ENCODE results near the gene CAMK1D. TPM values are rescaled to one million over a fixed set of nuclear protein-coding genes. Genes with fewer than 3 reads are reported as not detected.

The CAMK1D gene
- total RNA-seq, 1 donor, result 11.2 TPM

GRCh38 chr10:12657489-12657888, 308.1 kb downstream of the CAMK1D start:
- no peaks in the 10 kb centered on the region for H3K79me2 ChIP-seq (ENCODE audit: insufficient read depth, low read length)
- TF ChIP-seq CTCF (IDR thresholded peaks at IDR 0.05; ENCODE audit: extremely low read depth, low read depth, low read length), result no peak
- no peak for DNase-seq (ENCODE audit: insufficient read length, low spot score, missing footprints)
- H4K20me1 ChIP-seq (ENCODE audit: insufficient read depth, low read length), result no peaks in the 10 kb centered on the region
- no peak overlapping the region for H3K4me2 ChIP-seq (ENCODE audit: insufficient read depth, low read length)
- peaks cover 2% of the 10 kb centered on the region for H3K9me3 ChIP-seq (ENCODE audit: low read depth, low read length)
- no peak overlapping the region for H3K4me3 ChIP-seq (ENCODE audit: insufficient read depth, low read length)
- H2AFZ ChIP-seq (ENCODE audit: low read length), result no peak overlapping the region
- no peak overlapping the region for H3K27ac ChIP-seq (ENCODE audit: low read depth, low read length)
- no peaks in the 10 kb centered on the region for H3K36me3 ChIP-seq (ENCODE audit: insufficient read depth, low read length)
- no peaks in the 10 kb centered on the region for H3K27me3 ChIP-seq (ENCODE audit: insufficient read depth, low read length)
- H3K4me1 ChIP-seq (ENCODE audit: insufficient read depth, low read length), result no peaks in the 10 kb centered on the region

- no peak overlapping the region for H3K27ac ChIP-seq (ENCODE audit: low read depth, low read length)
- no peak overlapping the region for H3K4me2 ChIP-seq (ENCODE audit: insufficient read depth, low read length)
- H3K36me3 ChIP-seq (ENCODE audit: insufficient read depth, low read length), result no peaks in the 10 kb centered on the region
- DNase-seq (ENCODE audit: insufficient read length, low spot score, missing footprints), result no peak
- H4K20me1 ChIP-seq (ENCODE audit: insufficient read depth, low read length), result no peaks in the 10 kb centered on the region
- no peak for TF ChIP-seq CTCF (IDR thresholded peaks at IDR 0.05; ENCODE audit: extremely low read depth, low read depth, low read length)
- no peaks in the 10 kb centered on the region for H3K4me1 ChIP-seq (ENCODE audit: insufficient read depth, low read length)
- no peaks in the 10 kb centered on the region for H3K27me3 ChIP-seq (ENCODE audit: insufficient read depth, low read length)
- peaks cover 2% of the 10 kb centered on the region for H3K9me3 ChIP-seq (ENCODE audit: low read depth, low read length)
- H3K79me2 ChIP-seq (ENCODE audit: insufficient read depth, low read length), result no peaks in the 10 kb centered on the region
- H3K4me3 ChIP-seq (ENCODE audit: insufficient read depth, low read length), result no peak overlapping the region
- no peak overlapping the region for H2AFZ ChIP-seq (ENCODE audit: low read length)
Measured at GRCh38 chr10:12658526-12658925, 309.2 kb downstream of the CAMK1D start.

- Histone ChIP-seq H3K9me3 (ENCODE audit: low read depth, low read length) (no peaks in the 10 kb centered on the region), H3K27ac (ENCODE audit: low read depth, low read length) (no peak overlapping the region), H3K4me1 (ENCODE audit: insufficient read depth, low read length) (no peaks in the 10 kb centered on the region), H3K36me3 (ENCODE audit: insufficient read depth, low read length) (no peaks in the 10 kb centered on the region), H3K27me3 (ENCODE audit: insufficient read depth, low read length) (no peaks in the 10 kb centered on the region), H3K4me3 (ENCODE audit: insufficient read depth, low read length) (no peak overlapping the region), H3K79me2 (ENCODE audit: insufficient read depth, low read length) (no peaks in the 10 kb centered on the region), H3K4me2 (ENCODE audit: insufficient read depth, low read length) (no peak overlapping the region), H2AFZ (ENCODE audit: low read length) (no peak overlapping the region), H4K20me1 (ENCODE audit: insufficient read depth, low read length) (no peaks in the 10 kb centered on the region)
- TF ChIP-seq CTCF (IDR thresholded peaks at IDR 0.05; ENCODE audit: extremely low read depth, low read depth, low read length), result no peak
- no peak for DNase-seq (ENCODE audit: insufficient read length, low spot score, missing footprints)
Measured at GRCh38 chr10:12659706-12660105, 310.4 kb downstream of the CAMK1D start.

GRCh38 chr10:12660812-12661211, 311.5 kb downstream of the CAMK1D start:
- no peak for DNase-seq (ENCODE audit: insufficient read length, low spot score, missing footprints)
- H3K4me1 ChIP-seq (ENCODE audit: insufficient read depth, low read length), result no peaks in the 10 kb centered on the region
- H3K4me2 ChIP-seq (ENCODE audit: insufficient read depth, low read length), result no peak overlapping the region
- H3K9me3 ChIP-seq (ENCODE audit: low read depth, low read length), result no peaks in the 10 kb centered on the region
- H2AFZ ChIP-seq (ENCODE audit: low read length), result no peak overlapping the region
- H3K36me3 ChIP-seq (ENCODE audit: insufficient read depth, low read length), result no peaks in the 10 kb centered on the region
- no peak overlapping the region for H3K4me3 ChIP-seq (ENCODE audit: insufficient read depth, low read length)
- H3K27me3 ChIP-seq (ENCODE audit: insufficient read depth, low read length), result no peaks in the 10 kb centered on the region
- H4K20me1 ChIP-seq (ENCODE audit: insufficient read depth, low read length), result no peaks in the 10 kb centered on the region
- H3K79me2 ChIP-seq (ENCODE audit: insufficient read depth, low read length), result no peaks in the 10 kb centered on the region
- TF ChIP-seq CTCF (IDR thresholded peaks at IDR 0.05; ENCODE audit: extremely low read depth, low read depth, low read length), result no peak
- no peak overlapping the region for H3K27ac ChIP-seq (ENCODE audit: low read depth, low read length)

Data from osteoblast (primary cell).